Measurements from ENCODE around the gene CILP. TPM values are rescaled to one million over a fixed set of nuclear protein-coding genes. Genes with fewer than 3 reads are reported as not detected.

CILP gene
- total and polyA plus RNA-seq, 3 donors from 2014 or later = 8.0 to 48.6 (median 27.1) TPM

DNA sequence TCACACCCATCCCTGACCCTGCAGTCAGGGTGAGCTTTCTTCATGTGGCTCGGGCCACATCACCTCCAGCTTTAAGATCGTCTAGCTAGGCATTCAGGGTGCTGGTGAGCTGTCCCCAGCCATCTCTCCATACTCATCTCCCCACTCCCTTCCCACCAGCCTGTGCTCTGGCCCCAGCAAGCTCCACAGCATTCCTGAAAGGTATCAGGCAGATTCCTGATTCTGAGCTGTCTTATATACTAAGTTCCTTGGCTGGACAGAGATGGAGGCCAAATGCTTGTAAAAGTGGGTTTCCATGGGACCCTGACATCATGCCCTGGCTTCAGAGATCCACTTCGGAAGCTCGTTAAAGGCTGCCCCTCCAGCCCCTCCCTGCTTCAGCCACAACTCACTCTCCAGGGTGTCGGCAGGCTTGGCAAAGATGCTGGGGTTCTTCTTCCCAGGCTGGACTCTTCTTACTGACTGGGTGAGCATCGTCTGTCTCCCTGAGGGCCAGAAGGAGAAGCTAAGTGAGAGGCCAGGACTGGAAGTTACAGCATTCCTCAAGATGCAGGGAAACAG is 3.9 kb downstream of the CILP start:
- Histone ChIP-seq H3K27ac (no peak overlapping the region), H3K4me3 (no peak overlapping the region), H3K36me3 (ENCODE audit: low read depth, missing control alignments) (no peaks in the 10 kb centered on the region), H3K9me3 (no peaks in the 10 kb centered on the region), H3K4me1 (peaks cover 34% of the 10 kb centered on the region), H3K27me3 (no peaks in the 10 kb centered on the region)
- intact Hi-C loops (cut with DNase I; ENCODE audit: low total_unique reads) = loop anchor here (10.0 kb wide), 1 partner anchor 47 kb away; no protein-coding TSS in a partner anchor
- WGBS, 2 donors = 79 to 95% methylated on average over 5 to 6 of the region's 6 CpGs
- TF ChIP-seq POLR2A (IDR thresholded peaks at IDR 0.05) = no peak
- TF ChIP-seq, protein P1, sequence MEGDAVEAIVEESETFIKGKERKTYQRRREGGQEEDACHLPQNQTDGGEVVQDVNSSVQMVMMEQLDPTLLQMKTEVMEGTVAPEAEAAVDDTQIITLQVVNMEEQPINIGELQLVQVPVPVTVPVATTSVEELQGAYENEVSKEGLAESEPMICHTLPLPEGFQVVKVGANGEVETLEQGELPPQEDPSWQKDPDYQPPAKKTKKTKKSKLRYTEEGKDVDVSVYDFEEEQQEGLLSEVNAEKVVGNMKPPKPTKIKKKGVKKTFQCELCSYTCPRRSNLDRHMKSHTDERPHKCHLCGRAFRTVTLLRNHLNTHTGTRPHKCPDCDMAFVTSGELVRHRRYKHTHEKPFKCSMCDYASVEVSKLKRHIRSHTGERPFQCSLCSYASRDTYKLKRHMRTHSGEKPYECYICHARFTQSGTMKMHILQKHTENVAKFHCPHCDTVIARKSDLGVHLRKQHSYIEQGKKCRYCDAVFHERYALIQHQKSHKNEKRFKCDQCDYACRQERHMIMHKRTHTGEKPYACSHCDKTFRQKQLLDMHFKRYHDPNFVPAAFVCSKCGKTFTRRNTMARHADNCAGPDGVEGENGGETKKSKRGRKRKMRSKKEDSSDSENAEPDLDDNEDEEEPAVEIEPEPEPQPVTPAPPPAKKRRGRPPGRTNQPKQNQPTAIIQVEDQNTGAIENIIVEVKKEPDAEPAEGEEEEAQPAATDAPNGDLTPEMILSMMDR (IDR thresholded peaks at IDR 0.05) = no peak
- DNase-seq = no peak

DNA sequence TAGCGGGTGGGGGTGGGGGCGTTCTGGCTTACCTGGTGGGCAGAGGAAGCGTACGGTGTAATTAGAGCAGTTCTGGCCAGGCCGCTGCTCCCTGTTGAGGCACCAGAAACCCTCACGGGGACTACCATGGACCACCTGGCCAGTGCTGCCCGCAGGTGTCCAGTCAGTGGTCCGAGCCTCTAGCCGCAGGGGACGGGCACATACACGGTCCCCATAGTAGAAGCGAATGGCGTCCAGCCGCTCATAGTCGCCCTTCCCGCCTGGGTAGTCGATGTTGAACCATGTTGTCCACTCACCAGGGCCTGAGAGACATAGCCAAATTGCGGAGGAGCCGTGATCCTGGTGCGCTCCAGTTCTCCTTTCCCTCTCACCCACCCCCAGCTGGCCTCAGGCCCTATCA is 4.5 kb downstream of the CILP start:
- Histone ChIP-seq H3K27ac (no peak overlapping the region), H3K4me1 (peaks cover 34% of the 10 kb centered on the region), H3K27me3 (no peaks in the 10 kb centered on the region), H3K9me3 (no peaks in the 10 kb centered on the region), H3K4me3 (no peak overlapping the region), H3K36me3 (ENCODE audit: low read depth, missing control alignments) (no peaks in the 10 kb centered on the region)
- WGBS, 2 donors = 95 to 96% methylated on average over 15 to 20 of the region's 20 CpGs
- no peak for DNase-seq
- no peak for TF ChIP-seq POLR2A (IDR thresholded peaks at IDR 0.05)
- TF ChIP-seq, protein P1 (IDR thresholded peaks at IDR 0.05) = no peak
- intact Hi-C loops (cut with DNase I; ENCODE audit: low total_unique reads) = loop anchor here (10.0 kb wide), 1 partner anchor 48 kb away; no protein-coding TSS in a partner anchor

DNA sequence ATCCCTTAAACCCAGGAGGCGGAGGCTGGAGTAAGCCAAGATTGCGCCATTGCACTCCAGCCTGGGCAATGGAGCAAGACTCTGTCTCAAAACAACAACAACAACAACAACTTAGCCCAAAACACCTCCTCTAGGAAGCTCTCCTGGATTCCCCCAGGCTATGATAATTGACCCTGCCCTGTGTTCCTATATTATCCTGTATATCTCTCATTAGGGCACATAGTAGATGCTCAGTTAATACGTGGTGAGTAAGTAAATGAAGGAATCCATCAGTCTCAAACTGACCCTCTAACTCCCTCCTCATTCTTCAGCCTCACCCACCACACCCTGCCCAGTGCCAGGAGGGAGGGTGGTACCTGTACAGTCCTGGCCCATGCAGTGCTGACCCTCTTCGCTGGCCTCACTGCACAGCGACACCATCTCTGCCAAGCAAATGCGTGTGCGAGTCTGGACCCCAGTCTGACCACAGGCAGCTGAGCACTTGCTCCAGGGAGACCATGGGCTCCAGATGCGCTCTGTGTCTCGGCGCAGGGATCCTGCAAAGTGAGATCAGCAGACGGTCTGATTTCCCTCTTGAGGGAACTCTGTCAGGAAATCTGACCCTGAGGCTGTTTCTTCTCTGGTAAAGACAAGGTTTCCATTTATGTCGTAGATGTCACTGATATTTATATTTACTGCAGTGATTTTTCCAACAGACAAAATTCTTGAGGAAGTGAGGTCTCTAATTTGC is 6.2 kb downstream of the CILP start:
- H3K36me3 ChIP-seq (ENCODE audit: low read depth, missing control alignments) = no peaks in the 10 kb centered on the region
- no peak overlapping the region for H3K27ac ChIP-seq
- no peak for DNase-seq
- WGBS, 2 donors = 94 to 95% methylated on average over 9 to 12 of the region's 12 CpGs
- H3K4me3 ChIP-seq = no peak overlapping the region
- intact Hi-C loops (cut with DNase I; ENCODE audit: low total_unique reads) = loop anchor here (10.0 kb wide), 1 partner anchor 50 kb away; no protein-coding TSS in a partner anchor
- H3K9me3 ChIP-seq = no peaks in the 10 kb centered on the region
- peaks cover 19% of the 10 kb centered on the region for H3K4me1 ChIP-seq
- no peaks in the 10 kb centered on the region for H3K27me3 ChIP-seq
- TF ChIP-seq, protein P1 (IDR thresholded peaks at IDR 0.05) = no peak

DNA sequence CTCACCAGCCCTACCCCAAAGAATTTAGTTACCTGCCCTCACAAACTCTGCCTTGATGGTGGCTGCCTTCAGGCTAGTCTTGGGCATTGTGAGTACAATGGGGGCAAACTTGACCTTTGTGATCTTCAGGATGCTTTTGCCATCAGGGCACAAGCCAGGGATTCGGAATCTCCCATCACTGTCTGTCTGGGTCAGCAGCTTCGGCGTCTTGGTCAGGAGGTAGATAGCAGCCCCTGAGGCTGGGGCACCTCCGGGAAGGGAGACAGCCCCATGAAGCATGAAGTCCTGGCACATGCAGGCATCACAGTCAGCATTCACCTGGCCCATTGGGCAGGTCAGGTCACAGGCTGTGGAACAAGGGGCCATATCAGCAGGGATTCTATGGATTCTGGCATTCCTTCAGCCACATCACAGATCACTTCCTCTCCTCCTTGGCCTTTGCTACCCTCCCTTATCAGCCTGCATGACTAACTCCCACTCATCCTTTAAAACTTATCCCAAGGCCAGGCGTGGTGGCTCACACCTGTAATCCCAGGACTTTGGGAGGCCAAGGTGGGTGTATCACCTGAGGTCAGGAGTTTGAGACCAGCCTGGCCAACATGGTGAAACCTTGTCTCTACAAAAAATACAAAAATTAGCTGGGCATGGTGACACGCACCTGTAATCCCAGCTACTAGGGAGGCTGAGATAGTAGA is 6.9 kb downstream of the CILP start:
- H3K9me3 ChIP-seq = no peaks in the 10 kb centered on the region
- DNase-seq = no peak
- WGBS, 2 donors = 82 to 94% methylated on average over 4 to 6 of the region's 6 CpGs
- peaks cover 12% of the 10 kb centered on the region for H3K4me1 ChIP-seq
- intact Hi-C loops (cut with DNase I; ENCODE audit: low total_unique reads) = loop anchor here (10.0 kb wide), 1 partner anchor 50 kb away; no protein-coding TSS in a partner anchor
- no peak overlapping the region for H3K4me3 ChIP-seq
- H3K27me3 ChIP-seq = no peaks in the 10 kb centered on the region
- no peaks in the 10 kb centered on the region for H3K36me3 ChIP-seq (ENCODE audit: low read depth, missing control alignments)
- H3K27ac ChIP-seq = no peak overlapping the region
- no peak for TF ChIP-seq POLR2A (IDR thresholded peaks at IDR 0.05)
- TF ChIP-seq, protein P1 (IDR thresholded peaks at IDR 0.05) = no peak
